Measurements from ENCODE around the gene SMIM1. TPM values are rescaled to one million over a fixed set of nuclear protein-coding genes. Genes with fewer than 3 reads are reported as not detected.

SMIM1 gene
- total RNA-seq, 2 experiments from 2014 or later = 3.8 to 4.3 TPM

GRCh38 chr1:3780901-3781300 is 8.4 kb downstream of the SMIM1 start:
- H4K20me1 ChIP-seq (ENCODE audit: insufficient read depth, low read length) = 0 out of 2 replicates have a peak, but pooled peaks cover 3% of the 10 kb centered on the region
- H3K4me3 ChIP-seq (ENCODE audit: low read depth, low read length, poor library complexity, severe bottlenecking) = no peak overlapping the region
- H3K36me3 ChIP-seq (ENCODE audit: insufficient read depth, low read length) = peaks cover 73% of the 10 kb centered on the region
- TF ChIP-seq CTCF (conservative IDR thresholded peaks at IDR 0.05; ENCODE audit: low read length) (no peak), EZH2phosphoT487 (IDR thresholded peaks at IDR 0.05; ENCODE audit: borderline replicate concordance, low read depth, low read length) (no peak)
- no peak overlapping the region for H2AFZ ChIP-seq (ENCODE audit: low read length)
- no peaks in the 10 kb centered on the region for H3K9me3 ChIP-seq (ENCODE audit: low read length)
- ChIA-PET POLR2A (no interaction called here), CTCF (ENCODE audit: unreplicated experiment) (no interaction called here)
- DNase-seq (ENCODE audit: low spot score) = no peak
- no peaks in the 10 kb centered on the region for H3K4me1 ChIP-seq (ENCODE audit: insufficient read depth, low read length, poor library complexity, severe bottlenecking)
- intact Hi-C loops (cut with micrococcal nuclease; ENCODE audit: unreplicated experiment) = no loop called here
- BruUV-seq (replicated peaks) = no TSS peak
- H3K9me2 ChIP-seq (ENCODE audit: insufficient read depth, low read length) = no peaks in the 10 kb centered on the region
- no peak overlapping the region for H3K27ac ChIP-seq (ENCODE audit: low read depth, low read length, poor library complexity, severe bottlenecking)
- no peak overlapping the region for H3K4me2 ChIP-seq (ENCODE audit: low read length)
- no peaks in the 10 kb centered on the region for H3K79me2 ChIP-seq (ENCODE audit: insufficient read depth, low read depth, low read length)

GRCh38 chr1:3783651-3784474 is 11.3 kb downstream of the SMIM1 start:
- no peak for TF ChIP-seq CTCF (conservative IDR thresholded peaks at IDR 0.05; ENCODE audit: low read length)
- TF ChIP-seq EZH2phosphoT487 (IDR thresholded peaks at IDR 0.05; ENCODE audit: borderline replicate concordance, low read depth, low read length) = no peak
- POLR2A ChIA-PET = no interaction called here
- CTCF ChIA-PET (ENCODE audit: unreplicated experiment) = no interaction called here

GRCh38 chr1:3785045-3785444 is 12.5 kb downstream of the SMIM1 start:
- Histone ChIP-seq H2AFZ (ENCODE audit: low read length) (no peak overlapping the region), H3K9me3 (ENCODE audit: low read length) (no peaks in the 10 kb centered on the region), H4K20me1 (ENCODE audit: insufficient read depth, low read length) (peaks cover 3% of the 10 kb centered on the region; the same call in 1 of the 2 replicates), H3K4me2 (ENCODE audit: low read length) (no peak overlapping the region), H3K9me2 (ENCODE audit: insufficient read depth, low read length) (no peaks in the 10 kb centered on the region), H3K36me3 (ENCODE audit: insufficient read depth, low read length) (peaks cover 97% of the 10 kb centered on the region), H3K79me2 (ENCODE audit: insufficient read depth, low read depth, low read length) (0 out of 2 replicates have a peak, but pooled peaks cover 3% of the 10 kb centered on the region), H3K4me1 (ENCODE audit: insufficient read depth, low read length, poor library complexity, severe bottlenecking) (no peaks in the 10 kb centered on the region), H3K4me3 (ENCODE audit: low read depth, low read length, poor library complexity, severe bottlenecking) (no peak overlapping the region), H3K27ac (ENCODE audit: low read depth, low read length, poor library complexity, severe bottlenecking) (no peak overlapping the region)
- no peak for DNase-seq (ENCODE audit: low spot score)
- intact Hi-C loops (cut with micrococcal nuclease; ENCODE audit: unreplicated experiment) = no loop called here
- ChIA-PET POLR2A (no interaction called here), CTCF (ENCODE audit: unreplicated experiment) (no interaction called here)
- TF ChIP-seq CTCF (conservative IDR thresholded peaks at IDR 0.05; ENCODE audit: low read length) (no peak), EZH2phosphoT487 (IDR thresholded peaks at IDR 0.05; ENCODE audit: borderline replicate concordance, low read depth, low read length) (no peak)
- no TSS peak for BruUV-seq (replicated peaks)

More at GRCh38 chr1:3783651-3784474, 11.3 kb downstream of the SMIM1 start:
- no peak for DNase-seq (ENCODE audit: low spot score)
- intact Hi-C loops (cut with micrococcal nuclease; ENCODE audit: unreplicated experiment) = no loop called here
- Histone ChIP-seq H3K4me3 (ENCODE audit: low read depth, low read length, poor library complexity, severe bottlenecking) (no peak overlapping the region), H3K9me3 (ENCODE audit: low read length) (no peaks in the 10 kb centered on the region), H3K9me2 (ENCODE audit: insufficient read depth, low read length) (no peaks in the 10 kb centered on the region), H3K4me2 (ENCODE audit: low read length) (no peak overlapping the region), H3K27ac (ENCODE audit: low read depth, low read length, poor library complexity, severe bottlenecking) (no peak overlapping the region), H3K79me2 (ENCODE audit: insufficient read depth, low read depth, low read length) (no peaks in the 10 kb centered on the region), H2AFZ (ENCODE audit: low read length) (no peak overlapping the region), H3K4me1 (ENCODE audit: insufficient read depth, low read length, poor library complexity, severe bottlenecking) (no peaks in the 10 kb centered on the region), H3K36me3 (ENCODE audit: insufficient read depth, low read length) (peaks cover 99% of the 10 kb centered on the region), H4K20me1 (ENCODE audit: insufficient read depth, low read length) (peaks cover 3% of the 10 kb centered on the region; the same call in 1 of the 2 replicates)
- BruUV-seq (replicated peaks) = no TSS peak

Measured in OCI-LY7 (cell line).